ENCODE data around the gene SSBP1. TPM values are rescaled to one million over a fixed set of nuclear protein-coding genes. Genes with fewer than 3 reads are reported as not detected.

Gene SSBP1
- total RNA-seq, 2 experiments from 2014 or later = 108 to 116 TPM

DNA sequence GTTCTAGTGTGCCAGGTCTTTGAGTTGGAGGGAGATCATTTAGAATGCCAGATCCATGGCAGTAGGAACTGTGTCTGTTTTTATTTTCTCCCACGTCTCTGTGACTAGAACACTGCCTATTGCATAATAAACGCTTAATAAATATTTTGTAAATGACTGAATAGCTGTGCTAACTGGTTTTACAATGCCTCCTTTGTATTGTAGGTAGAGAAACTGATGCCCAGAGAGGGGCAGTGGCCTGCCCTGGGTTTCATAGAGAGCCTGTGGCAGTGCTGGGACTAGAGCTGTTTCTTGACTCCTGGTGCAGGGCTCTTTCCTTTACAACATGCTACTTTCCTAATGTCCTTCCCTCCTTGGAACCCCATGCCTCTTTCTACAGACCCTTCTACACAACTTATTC, 54.4 kb downstream of the SSBP1 start:
- Mint-ChIP-seq H3K27ac (no peak overlapping the region), H3K36me3 (ENCODE audit: low read depth) (peaks cover 30% of the 10 kb centered on the region), H3K4me1 (ENCODE audit: low read depth) (no peaks in the 10 kb centered on the region), H3K4me3 (no peak overlapping the region), H3K9me3 (no peaks in the 10 kb centered on the region), H3K27me3 (no peaks in the 10 kb centered on the region)
- ATAC-seq (ENCODE audit: poor library complexity) (no peak), DNase-seq (no peak)
- Histone ChIP-seq H3K36me3 (ENCODE audit: insufficient read depth, low read length) (peaks cover 13% of the 10 kb centered on the region), H3K27ac (ENCODE audit: low read depth in 1 of 2, low read length in 2 of 2) (no peak overlapping the region), H3K4me1 (ENCODE audit: insufficient read depth, low read length) (no peaks in the 10 kb centered on the region), H3K9me3 (ENCODE audit: control insufficient read depth in 1 of 2, insufficient read depth in 1 of 2, low read length in 2 of 2) (no peaks in the 10 kb centered on the region), H3K4me3 (ENCODE audit: low read length) (no peak overlapping the region), H3K27me3 (ENCODE audit: control insufficient read depth in 1 of 2, insufficient read depth in 2 of 2, low read length in 2 of 2) (no peaks in the 10 kb centered on the region)
- no peak for TF ChIP-seq CTCF (IDR thresholded peaks at IDR 0.05)
- intact Hi-C loops (cut with DNase I, micrococcal nuclease) = no loop called here
- POLR2A ChIA-PET = no interaction called here
- CTCF ChIA-PET = no interaction called here

Other genes with a start within 250 kb of the SSBP1 start
- 10 to 100 TPM; 18.9 to 20.5 TPM for gene AGK, start 186.9 kb upstream of the SSBP1 start, total RNA-seq
- 10 to 100 TPM; 39.2 to 41.1 TPM for gene DENND11, start 36.2 kb upstream of the SSBP1 start, total RNA-seq
- gene WEE2, start 30.0 kb upstream of the SSBP1 start, total RNA-seq = under 1 TPM; 0.08 to 0.14 TPM
- gene TAS2R3, start 25.7 kb downstream of the SSBP1 start, total RNA-seq = under 1 TPM; 0.25 to 0.31 TPM
- under 1 TPM; 0.16 to 0.17 TPM for gene TAS2R4, start 38.3 kb downstream of the SSBP1 start, total RNA-seq
- gene TAS2R5, start 51.9 kb downstream of the SSBP1 start, total RNA-seq = under 1 TPM; 0.47 to 0.56 TPM
- not detected for gene PRSS37, start 103.1 kb downstream of the SSBP1 start, total RNA-seq
- gene OR9A4, start 178.0 kb downstream of the SSBP1 start, total RNA-seq = not detected
- gene CLEC5A, start 208.6 kb downstream of the SSBP1 start, total RNA-seq = not detected
- not detected for gene TAS2R38, start 235.4 kb downstream of the SSBP1 start, total RNA-seq